ENCODE measurements around the gene CHST15.

The CHST15 gene

GRCh38 chr10:123966896-123967231, 126.5 kb downstream of the CHST15 start:
- Histone ChIP-seq H3K4me1 (ENCODE audit: control insufficient read depth, low read length) (no peaks in the 10 kb centered on the region), H3K27me3 (ENCODE audit: control insufficient read depth, low read length) (peaks cover 33% of the 10 kb centered on the region), H3K36me3 (ENCODE audit: control insufficient read depth, low read length) (no peaks in the 10 kb centered on the region), H3F3A (ENCODE audit: control insufficient read depth, insufficient read depth) (no peaks in the 10 kb centered on the region), H4K20me1 (ENCODE audit: control insufficient read depth, insufficient read depth, low read depth, low read length) (no peaks in the 10 kb centered on the region), H3K27ac (ENCODE audit: low read depth, low read length) (no peak overlapping the region), H3K9me3 (ENCODE audit: control insufficient read depth, insufficient read depth, low read length) (no peaks in the 10 kb centered on the region), H3K4me2 (ENCODE audit: low read length) (no peak overlapping the region), H3K4me3 (ENCODE audit: low read length) (no peak overlapping the region), H3K79me2 (ENCODE audit: control insufficient read depth, low read length) (no peaks in the 10 kb centered on the region), H3K9me2 (replicated peaks; ENCODE audit: control insufficient read depth, low read length) (no peaks in the 10 kb centered on the region)
- TF ChIP-seq EZH2phosphoT487 (IDR thresholded peaks at IDR 0.05; ENCODE audit: borderline replicate concordance, low read length) (no peak), CTCF (IDR thresholded peaks at IDR 0.05; ENCODE audit: low read depth, low read length, poor library complexity, severe bottlenecking) (no peak)

GRCh38 chr10:123965973-123966895, 127.2 kb downstream of the CHST15 start:
- Histone ChIP-seq H3F3A (ENCODE audit: control insufficient read depth, insufficient read depth) (no peaks in the 10 kb centered on the region), H3K4me1 (ENCODE audit: control insufficient read depth, low read length) (no peaks in the 10 kb centered on the region), H3K27me3 (ENCODE audit: control insufficient read depth, low read length) (peaks cover 33% of the 10 kb centered on the region), H4K20me1 (ENCODE audit: control insufficient read depth, insufficient read depth, low read depth, low read length) (no peaks in the 10 kb centered on the region), H3K9me2 (replicated peaks; ENCODE audit: control insufficient read depth, low read length) (no peaks in the 10 kb centered on the region), H3K4me2 (ENCODE audit: low read length) (no peak overlapping the region), H3K79me2 (ENCODE audit: control insufficient read depth, low read length) (no peaks in the 10 kb centered on the region), H3K36me3 (ENCODE audit: control insufficient read depth, low read length) (no peaks in the 10 kb centered on the region), H3K27ac (ENCODE audit: low read depth, low read length) (no peak overlapping the region), H3K4me3 (ENCODE audit: low read length) (no peak overlapping the region), H3K9me3 (ENCODE audit: control insufficient read depth, insufficient read depth, low read length) (no peaks in the 10 kb centered on the region)
- TF ChIP-seq CTCF (IDR thresholded peaks at IDR 0.05; ENCODE audit: low read depth, low read length, poor library complexity, severe bottlenecking) (no peak), EZH2phosphoT487 (IDR thresholded peaks at IDR 0.05; ENCODE audit: borderline replicate concordance, low read length) (no peak)

- no peaks in the 10 kb centered on the region for H3K4me1 ChIP-seq (ENCODE audit: control insufficient read depth, low read length)
- no peaks in the 10 kb centered on the region for H3K79me2 ChIP-seq (ENCODE audit: control insufficient read depth, low read length)
- no peaks in the 10 kb centered on the region for H3K9me3 ChIP-seq (ENCODE audit: control insufficient read depth, insufficient read depth, low read length)
- peaks cover 36% of the 10 kb centered on the region for H3K27me3 ChIP-seq (ENCODE audit: control insufficient read depth, low read length)
- no peaks in the 10 kb centered on the region for H4K20me1 ChIP-seq (ENCODE audit: control insufficient read depth, insufficient read depth, low read depth, low read length)
- H3K4me3 ChIP-seq (ENCODE audit: low read length) = no peak overlapping the region
- no peaks in the 10 kb centered on the region for H3F3A ChIP-seq (ENCODE audit: control insufficient read depth, insufficient read depth)
- no peak overlapping the region for H3K4me2 ChIP-seq (ENCODE audit: low read length)
- H3K36me3 ChIP-seq (ENCODE audit: control insufficient read depth, low read length) = no peaks in the 10 kb centered on the region
- no peaks in the 10 kb centered on the region for H3K9me2 ChIP-seq (replicated peaks; ENCODE audit: control insufficient read depth, low read length)
- no peak overlapping the region for H3K27ac ChIP-seq (ENCODE audit: low read depth, low read length)
- no peak for TF ChIP-seq EZH2phosphoT487 (IDR thresholded peaks at IDR 0.05; ENCODE audit: borderline replicate concordance, low read length)
- no peak for TF ChIP-seq CTCF (IDR thresholded peaks at IDR 0.05; ENCODE audit: low read depth, low read length, poor library complexity, severe bottlenecking)
Observed at GRCh38 chr10:123964953-123965352, 128.4 kb downstream of the CHST15 start.
